HG03439 (cell line): ENCODE results near the gene PVALEF.
"Not testable (repeated sequence)": the region's sequence is repeated elsewhere in the genome, so short reads cannot be mapped to it uniquely, and the experiment has no call there.

ENCODE experiments used
- ATAC-seq: cut with Tn5 transposase; IDR thresholded peaks from one replicate; pipeline ENCODE4 v1.9.1; 2021; ENCODE audit warnings: mild to moderate bottlenecking, moderate library complexity; ENCODE audit not compliant: unreplicated experiment

The PVALEF gene

GRCh38 chr17:81143717-81144422 lies 21.4 kb upstream of the PVALEF start:
- ATAC-seq = no peak

GRCh38 chr17:81144423-81144781 lies 20.9 kb upstream of the PVALEF start:
- ATAC-seq = no peak

- not testable (repeated sequence) for ATAC-seq
These were observed 19.1 kb upstream of the PVALEF start for GRCh38 chr17:81146208-81146607.

- ATAC-seq = no peak
These were observed 17.6 kb upstream of the PVALEF start for GRCh38 chr17:81147701-81148100.

GRCh38 chr17:81148571-81148970 lies 16.7 kb upstream of the PVALEF start:
- no peak for ATAC-seq

- no peak for ATAC-seq
These were observed 16.2 kb upstream of the PVALEF start for GRCh38 chr17:81148986-81149533.

- no peak for ATAC-seq
These were observed 14.8 kb upstream of the PVALEF start for GRCh38 chr17:81150377-81151077.

- ATAC-seq = no peak
These were observed 14.0 kb upstream of the PVALEF start for GRCh38 chr17:81151278-81151677.

GRCh38 chr17:81152288-81152828 lies 12.9 kb upstream of the PVALEF start:
- no peak for ATAC-seq

GRCh38 chr17:81153340-81153803 lies 11.9 kb upstream of the PVALEF start:
- no peak for ATAC-seq

- ATAC-seq = not testable (repeated sequence)
These were observed 11.3 kb upstream of the PVALEF start for GRCh38 chr17:81154016-81154415.

GRCh38 chr17:81154961-81155360 lies 10.3 kb upstream of the PVALEF start:
- no peak for ATAC-seq

GRCh38 chr17:81156866-81157805 lies 8.2 kb upstream of the PVALEF start:
- ATAC-seq = no peak

GRCh38 chr17:81157848-81158687 lies 7.2 kb upstream of the PVALEF start:
- ATAC-seq = no peak

- ATAC-seq = no peak
These were observed 6.4 kb upstream of the PVALEF start for GRCh38 chr17:81158688-81159590.

GRCh38 chr17:81159611-81160265 lies 5.6 kb upstream of the PVALEF start:
- ATAC-seq = no peak

- ATAC-seq = no peak
These were observed 5.0 kb upstream of the PVALEF start for GRCh38 chr17:81160306-81160705.

- ATAC-seq = no peak
These were observed 4.4 kb upstream of the PVALEF start for GRCh38 chr17:81160747-81161453.
